NCI-H2171 (cell line): Measurements from ENCODE around the gene SLC6A3.

Experiments used
- DNase-seq: peaks from one replicate; lab custom pipeline; 2025; lab: John Stamatoyannopoulos, UW

SLC6A3 gene

GRCh38 chr5:1405539-1406530 lies 39.4 kb downstream of the SLC6A3 start:
- no peak for DNase-seq

DNA sequence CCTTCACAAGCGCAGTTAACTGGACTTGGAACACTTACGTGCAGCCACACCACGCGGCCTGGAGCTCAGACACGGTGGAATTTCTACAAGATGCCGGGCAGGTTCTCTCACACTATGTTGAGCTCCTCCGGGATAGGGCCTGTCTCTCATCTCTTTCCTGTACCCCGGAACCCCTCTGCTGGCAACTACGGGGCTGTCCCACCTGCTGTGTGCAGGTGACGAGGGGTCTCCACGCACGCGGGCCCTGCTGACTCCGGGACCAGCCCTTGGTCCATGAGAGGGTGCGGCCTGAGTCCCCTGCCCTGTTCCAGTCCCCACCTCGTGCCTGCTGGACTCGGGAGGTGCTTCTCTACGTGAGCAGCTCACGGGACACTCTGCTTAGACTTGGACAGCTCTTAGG lies 40.1 kb downstream of the SLC6A3 start:
- DNase-seq, result no peak

GRCh38 chr5:1404062-1404461 lies 41.2 kb downstream of the SLC6A3 start:
- DNase-seq, result no peak

GRCh38 chr5:1402611-1403255 lies 42.5 kb downstream of the SLC6A3 start:
- no peak for DNase-seq

GRCh38 chr5:1401536-1402138 lies 43.6 kb downstream of the SLC6A3 start:
- peak; percentile 28 for DNase-seq

DNA sequence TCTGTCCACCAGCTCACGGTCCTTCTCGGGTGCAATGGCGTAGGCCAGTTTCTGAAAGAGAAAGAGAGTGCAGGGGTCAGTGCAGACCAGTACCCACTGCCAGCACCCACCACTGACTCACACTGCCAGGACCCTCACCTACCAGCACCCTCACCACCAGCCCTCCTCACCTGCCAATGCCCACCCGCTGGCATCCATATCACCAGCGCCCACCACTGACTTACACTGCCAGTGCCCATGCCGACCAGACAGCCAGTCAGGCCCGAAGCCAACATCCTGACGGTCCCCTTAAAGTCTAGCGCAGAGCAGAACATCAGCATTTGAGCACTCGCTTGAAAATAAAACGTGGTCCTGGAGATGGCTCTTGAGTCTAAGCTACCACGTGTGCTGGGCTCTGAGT lies 44.3 kb downstream of the SLC6A3 start:
- DNase-seq, result no peak

DNA sequence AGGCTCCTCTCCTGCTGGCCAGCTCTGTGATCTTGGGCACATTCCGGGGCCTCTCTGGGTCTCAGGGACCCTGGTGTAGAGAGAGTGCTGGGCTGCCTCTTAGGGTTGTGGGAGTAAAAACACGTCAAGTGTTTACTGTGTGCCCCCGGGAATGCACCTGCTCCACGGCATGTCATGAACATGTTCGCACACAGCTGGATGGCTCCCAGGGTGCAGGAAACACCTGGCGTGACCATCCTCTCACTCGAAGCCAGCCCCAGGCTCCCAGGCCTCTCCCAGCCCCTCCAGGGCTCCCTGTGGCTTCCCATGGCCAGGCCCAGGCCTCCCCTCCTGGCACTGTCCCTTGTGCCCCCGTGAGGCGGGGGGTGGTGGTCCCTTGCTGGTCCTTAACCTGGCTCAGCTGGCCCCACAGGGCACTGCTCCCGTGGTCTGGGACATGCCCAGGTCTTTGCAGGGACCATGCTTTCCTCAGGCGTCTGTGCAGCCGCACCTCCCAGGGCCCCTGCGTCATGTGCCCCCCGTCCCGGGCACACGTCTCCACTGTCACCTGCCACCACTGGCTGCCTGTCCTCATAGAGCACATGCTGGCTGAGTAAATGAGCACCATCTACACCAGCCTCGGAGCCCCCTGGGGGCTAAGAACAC lies 44.9 kb downstream of the SLC6A3 start:
- DNase-seq, result no peak

DNA sequence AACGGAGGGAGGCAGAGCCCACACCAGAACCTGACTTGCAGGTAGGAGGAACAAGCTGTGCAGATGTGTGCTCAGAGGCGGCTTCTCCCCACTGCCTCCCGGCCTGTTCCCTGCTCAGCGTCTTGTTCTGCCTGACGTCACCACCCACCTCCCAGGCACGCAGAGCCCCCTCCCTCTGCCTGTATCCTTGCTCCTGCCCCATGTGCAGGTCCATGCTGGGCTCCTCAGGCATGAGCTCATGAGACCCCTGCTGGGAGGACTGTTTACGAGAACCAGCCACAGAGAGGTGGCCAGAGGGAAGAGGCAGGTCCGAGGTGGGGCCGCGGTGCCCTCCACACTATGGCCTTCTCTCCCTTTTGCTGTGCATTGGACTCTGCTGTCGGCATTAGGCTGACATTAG lies 45.5 kb downstream of the SLC6A3 start:
- no peak for DNase-seq

DNA sequence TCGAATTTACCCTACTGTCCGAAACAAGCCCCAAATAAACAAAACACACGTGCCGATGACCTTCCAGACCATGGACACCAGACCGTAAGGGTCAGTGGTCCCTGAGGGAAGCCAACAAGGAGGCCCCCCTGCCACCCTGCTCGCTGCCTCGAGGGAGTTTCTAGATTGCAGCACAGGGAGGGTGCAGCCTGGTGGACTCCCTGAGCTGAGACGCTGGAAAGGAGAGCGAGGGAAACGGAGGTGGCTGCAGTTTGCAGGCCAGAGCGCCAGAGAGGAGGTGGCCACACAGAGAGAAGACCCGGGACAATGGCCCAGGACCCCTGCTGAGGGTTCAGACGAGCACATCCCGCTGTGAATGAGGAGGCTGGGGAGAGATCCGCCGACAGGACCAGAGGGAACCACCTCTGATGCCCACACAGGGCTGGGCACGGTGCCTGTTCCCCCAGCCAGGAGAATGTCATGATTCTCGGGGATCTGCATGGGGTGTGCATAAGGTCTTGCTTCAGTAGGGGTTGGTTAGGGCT lies 48.9 kb downstream of the SLC6A3 start:
- no peak for DNase-seq

DNA sequence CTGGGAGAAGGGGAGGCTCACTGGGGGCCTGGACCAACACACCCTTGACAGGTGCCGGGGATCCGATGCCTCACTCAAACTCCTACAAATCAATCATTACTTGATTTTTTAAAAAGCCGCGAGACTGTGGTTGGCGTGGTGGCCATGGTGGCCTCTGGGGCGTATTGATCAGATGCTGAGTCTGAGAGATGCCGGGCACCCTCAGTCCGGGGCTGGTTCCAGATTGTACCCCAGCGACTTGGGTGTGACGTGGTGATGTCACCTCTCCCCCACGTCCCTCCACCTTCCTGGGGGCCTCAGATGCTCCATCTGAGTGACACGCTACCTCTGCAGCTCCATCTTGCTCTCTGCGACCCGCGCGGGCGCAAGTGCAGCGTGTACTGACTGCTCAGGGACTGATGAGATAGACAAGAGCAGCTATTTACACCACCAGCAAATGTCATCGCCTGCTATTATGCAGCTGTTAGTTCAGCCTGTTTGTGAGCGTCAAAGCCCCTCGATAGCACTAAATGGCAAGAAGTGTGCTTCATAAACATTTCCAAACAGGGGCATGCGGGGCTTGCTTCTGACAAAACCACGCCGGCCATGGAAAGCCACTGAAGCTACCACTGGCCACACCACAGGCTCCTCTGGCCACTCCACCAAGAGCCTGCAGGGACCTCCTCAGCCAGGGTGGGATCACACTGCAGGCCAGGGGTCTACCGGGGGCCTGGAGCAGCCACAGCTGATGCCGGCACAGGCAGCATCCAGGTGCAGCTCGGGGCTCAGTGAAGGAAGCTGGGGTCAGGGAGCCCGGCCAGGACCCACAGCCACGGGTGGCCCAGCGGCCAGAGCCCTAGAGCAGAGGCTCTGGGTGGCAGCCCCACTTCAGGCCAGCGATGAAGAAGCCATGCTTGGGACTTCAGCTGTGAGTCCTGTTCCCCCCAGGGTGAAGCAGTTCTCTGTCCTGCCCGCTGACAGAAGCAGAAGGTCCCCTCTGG lies 50.1 kb downstream of the SLC6A3 start:
- no peak for DNase-seq

DNA sequence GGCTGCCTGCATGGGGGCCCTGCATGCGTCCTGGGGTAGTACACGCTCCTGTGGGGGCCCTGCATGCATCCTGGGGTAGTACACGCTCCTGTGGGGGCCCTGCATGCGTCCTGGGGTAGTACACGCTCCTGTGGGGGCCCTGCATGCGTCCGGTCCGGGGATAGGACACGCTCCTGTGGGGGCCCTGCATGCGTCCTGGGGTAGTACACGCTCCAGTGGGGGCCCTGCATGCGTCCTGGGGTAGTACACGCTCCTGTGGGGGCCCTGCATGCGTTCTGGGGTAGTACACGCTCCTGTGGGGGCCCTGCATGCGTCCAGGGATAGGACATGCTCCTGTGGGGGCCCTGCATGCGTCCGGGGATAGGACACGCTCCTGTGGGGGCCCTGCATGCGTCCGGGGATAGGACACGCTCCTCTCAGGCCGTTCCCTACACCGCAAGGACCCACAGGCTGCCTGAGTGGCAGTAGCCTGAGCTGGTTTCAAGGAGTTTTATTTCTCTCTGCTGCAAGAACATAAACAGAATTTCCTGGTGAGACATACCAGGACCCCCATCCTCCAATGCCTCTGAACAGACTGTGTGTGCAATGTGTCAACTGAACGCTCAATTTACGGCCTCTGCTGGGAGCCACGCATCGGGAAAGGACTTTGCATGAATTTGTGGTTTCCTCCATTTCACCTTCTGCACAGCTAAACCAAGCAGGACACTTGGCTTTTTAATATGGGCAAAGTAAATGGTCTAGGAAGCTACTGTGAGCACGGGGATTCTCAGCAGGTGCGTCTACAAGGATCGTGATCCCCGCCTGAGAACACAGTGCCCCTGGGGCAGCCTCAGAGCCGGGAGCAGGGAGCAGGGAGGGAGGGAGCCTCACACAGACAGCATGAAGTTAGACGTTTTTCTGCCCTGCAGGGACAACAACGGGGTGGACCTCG lies 51.4 kb downstream of the SLC6A3 start:
- DNase-seq, result no peak

DNA sequence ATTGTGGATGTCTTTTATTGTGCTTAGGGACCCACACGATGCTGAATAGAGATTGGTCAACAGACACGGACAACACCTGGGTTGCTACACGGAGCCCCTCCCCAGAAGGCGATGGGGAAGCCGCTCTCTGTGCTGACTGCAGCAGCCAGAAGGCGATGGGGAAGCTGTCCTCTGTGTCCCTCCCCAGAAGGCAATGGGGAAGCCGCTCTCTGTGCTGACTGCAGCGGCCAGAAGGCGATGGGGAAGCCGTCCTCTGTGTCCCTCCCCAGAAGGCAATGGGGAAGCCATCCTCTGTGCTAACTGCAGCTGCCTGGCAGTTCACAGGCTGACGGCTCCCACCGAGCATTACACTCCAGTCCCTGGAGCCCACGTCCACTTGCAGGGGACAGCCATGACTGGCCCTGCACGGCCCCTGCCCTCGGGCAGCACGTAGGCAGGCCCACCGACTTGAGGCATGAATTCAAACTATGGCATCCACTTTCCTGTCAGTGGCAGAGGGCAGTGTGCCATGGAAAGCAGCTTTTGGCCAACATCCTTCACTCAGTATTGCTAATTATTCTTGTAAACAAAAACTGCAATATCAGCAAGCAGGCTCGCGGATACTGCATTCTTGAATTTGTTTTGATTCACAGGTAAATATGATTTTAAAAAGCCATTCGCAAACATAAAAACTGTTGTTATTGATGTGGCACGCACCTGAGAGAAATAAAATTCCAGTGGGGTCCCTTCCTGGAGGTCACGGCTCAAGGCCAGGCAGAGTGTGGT lies 52.3 kb downstream of the SLC6A3 start:
- no peak for DNase-seq

DNA sequence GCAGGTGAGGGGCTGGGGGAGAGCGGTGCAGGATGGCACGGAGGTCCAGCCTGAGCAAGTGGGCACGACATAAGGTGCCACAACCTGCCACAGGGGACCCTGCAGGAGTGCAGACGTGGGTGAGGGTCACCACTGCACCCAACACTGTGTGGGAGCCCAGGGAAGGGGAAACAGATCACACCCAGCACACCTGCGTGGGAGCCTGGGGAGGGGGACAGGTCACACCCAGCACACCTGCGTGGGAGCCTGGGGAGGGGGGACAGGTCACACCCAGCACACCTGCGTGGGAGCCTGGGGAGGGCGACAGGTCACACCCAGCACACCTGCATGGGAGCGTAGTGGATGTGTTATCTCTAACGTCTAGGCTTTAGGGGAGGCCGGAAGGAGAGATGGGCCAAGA lies 53.0 kb downstream of the SLC6A3 start:
- no peak for DNase-seq

- DNase-seq, result no peak
Observed at GRCh38 chr5:1391691-1392090, 53.5 kb downstream of the SLC6A3 start.

DNA sequence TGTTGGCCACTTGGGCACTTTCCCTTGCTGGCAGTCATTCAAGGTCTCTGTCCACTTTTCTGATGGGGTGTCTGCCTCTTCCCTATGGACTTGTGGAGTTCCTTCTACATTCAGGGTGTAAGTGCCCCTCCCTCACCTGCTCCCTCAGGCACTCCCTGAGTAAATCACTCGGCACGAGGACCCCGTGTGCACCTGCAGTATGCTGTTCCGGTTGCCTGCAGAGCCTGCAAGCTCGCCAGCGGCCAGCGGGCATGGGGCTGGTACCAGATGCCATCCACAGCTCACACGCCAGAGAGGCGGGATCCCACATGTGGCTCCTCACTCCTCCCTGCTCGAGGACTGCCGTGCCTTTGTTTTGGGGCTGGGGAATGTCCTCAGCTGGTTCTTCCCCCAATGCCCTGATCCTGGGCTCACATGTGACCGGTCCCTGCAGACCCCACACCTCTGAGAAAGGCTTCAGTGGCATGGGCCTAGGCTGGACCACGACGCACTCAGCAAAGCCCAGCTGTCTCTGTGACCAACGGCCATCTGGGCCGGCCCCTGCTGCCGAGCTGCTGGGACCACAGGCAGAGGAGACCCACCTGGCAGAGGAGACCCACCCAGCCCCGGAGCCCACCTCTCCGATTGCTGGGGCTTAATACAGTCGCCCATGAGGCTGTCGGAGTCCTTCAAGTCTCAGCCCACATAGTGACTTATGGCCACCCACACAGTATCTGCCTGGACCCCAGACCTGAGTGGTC lies 54.2 kb downstream of the SLC6A3 start:
- no peak for DNase-seq

- no peak for DNase-seq
Observed at GRCh38 chr5:1390333-1390732, 54.9 kb downstream of the SLC6A3 start.

DNA sequence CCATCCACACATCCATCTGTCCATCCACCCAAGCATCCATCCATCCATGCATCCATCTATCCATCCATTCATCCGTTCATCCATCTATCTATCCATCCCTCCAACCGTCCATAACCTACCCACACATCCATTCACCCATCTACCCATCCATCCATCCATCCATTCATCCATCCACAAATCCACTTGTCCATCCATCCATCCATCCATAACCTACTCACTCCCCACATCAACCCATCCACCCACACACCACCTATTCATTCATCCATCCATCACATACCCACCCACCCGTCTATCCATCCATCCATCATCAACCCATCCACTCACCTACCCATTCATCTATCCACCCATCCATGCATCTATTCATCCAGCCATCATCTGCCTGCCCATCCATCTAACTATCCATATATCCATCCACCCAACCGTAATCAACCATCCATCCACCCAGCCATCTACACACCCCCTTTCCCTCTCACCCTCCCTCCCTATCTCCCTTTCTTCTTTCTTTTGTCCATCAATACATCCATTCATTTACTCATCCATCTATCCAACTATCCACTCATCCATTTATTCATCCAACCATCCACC lies 56.8 kb downstream of the SLC6A3 start:
- no peak for DNase-seq

- DNase-seq, result no peak
Observed at GRCh38 chr5:1387876-1388275, 57.4 kb downstream of the SLC6A3 start.
